HG02678 (cell line): ENCODE results near the gene SMIM33.
"Not testable (repeated sequence)": the region's sequence is repeated elsewhere in the genome, so short reads cannot be mapped to it uniquely, and the experiment has no call there.

Source experiments
- ATAC-seq: cut with Tn5 transposase; IDR thresholded peaks from one replicate; pipeline ENCODE4 v1.9.1; 2021; ENCODE audit warnings: mild to moderate bottlenecking, moderate library complexity; ENCODE audit not compliant: unreplicated experiment

Gene SMIM33

GRCh38 chr5:139456776-139457175 lies 14.0 kb upstream of the SMIM33 start:
- no peak for ATAC-seq

DNA sequence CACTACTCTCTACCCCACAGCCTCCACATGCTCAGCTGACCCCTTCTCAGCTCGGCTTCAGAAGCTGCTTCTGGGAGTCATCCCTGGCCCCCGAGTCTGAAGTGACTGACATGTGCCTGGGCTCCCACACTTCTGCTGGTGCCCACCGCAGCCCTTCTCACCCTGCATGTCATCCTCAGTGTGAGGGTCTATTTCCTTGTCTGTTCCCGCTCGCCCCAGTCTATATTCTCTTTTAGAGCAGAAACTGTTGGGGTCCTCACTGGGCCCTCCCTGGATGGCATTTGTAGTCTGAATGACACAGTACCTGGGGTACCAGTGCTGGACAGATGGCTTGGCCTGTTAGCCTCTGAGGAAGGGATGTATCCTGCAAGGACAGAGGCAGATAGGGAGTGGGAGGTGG lies 13.6 kb upstream of the SMIM33 start:
- ATAC-seq = no peak

DNA sequence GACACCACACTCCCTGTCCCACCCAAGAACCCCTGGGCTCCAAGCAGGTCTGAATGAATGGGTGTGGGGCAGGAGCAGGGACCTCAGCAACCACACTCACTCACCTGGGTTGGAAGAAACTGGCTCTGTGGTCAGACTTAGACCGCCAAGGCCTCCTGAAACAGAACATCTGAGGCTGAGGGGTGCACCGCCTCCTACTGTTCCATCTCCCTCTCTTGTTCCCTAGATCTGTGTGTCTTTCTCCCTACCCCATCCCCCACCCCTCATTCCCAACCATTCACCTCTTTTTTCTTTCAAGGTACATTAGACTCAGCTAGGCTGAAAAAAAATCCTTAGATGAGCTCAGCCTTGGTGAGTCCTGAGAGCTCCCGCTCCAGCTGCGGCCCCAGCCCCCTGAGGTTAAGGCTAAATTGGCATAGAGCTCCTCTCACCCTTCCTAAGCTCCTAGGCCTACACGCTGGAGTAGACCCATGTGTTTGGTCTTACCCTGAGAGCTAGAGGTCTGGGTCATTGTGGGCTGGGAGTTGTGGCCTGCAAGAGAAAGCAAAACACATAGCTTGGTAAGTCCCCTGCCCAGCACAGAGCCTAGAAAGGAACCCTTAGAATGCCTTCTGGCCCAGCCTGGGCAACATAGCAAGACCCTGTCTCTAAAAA lies 13.0 kb upstream of the SMIM33 start:
- ATAC-seq = peak; percentile 32

DNA sequence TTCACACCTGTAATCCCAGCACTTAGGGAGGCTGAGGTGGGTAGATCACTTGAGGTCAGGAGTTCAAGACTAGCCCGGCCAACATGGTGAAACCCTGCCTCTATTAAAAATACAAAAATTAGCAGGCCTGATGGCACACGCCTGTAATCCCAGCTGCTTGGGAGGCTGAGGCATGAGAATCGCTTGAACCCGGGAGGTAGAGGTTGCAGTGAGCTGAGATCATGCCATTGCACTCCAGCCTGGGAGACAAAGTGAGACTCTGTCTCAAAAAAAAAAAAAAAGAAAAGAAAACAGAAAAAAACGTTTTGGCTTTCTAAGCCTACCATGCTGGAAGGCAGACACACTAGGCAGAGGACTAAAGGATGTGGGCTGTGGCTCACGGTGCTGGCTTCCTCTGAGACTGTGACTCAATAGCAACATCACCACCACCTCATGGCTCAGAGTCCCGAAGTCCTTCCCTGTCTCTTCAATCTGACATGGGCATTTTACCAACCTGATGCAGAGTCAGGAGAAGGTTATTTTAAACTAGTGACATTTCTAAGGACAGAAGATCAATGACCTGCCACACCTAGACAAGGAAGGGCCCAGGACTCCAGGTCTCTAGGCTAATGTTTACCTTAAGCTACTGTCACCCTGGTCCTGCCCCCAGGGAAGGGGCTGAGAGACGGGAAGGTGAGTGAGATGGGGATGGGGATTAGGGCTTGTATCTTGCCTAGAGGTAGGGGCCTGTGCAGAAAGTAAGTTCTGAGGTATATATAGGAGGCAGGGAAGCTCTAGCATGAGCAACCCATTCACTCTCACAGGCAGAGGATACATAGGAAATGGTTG lies 12.0 kb upstream of the SMIM33 start:
- peak; percentile 53 for ATAC-seq

- peak; percentile 22 for ATAC-seq
Observed at GRCh38 chr5:139459451-139459934, 11.3 kb upstream of the SMIM33 start.

DNA sequence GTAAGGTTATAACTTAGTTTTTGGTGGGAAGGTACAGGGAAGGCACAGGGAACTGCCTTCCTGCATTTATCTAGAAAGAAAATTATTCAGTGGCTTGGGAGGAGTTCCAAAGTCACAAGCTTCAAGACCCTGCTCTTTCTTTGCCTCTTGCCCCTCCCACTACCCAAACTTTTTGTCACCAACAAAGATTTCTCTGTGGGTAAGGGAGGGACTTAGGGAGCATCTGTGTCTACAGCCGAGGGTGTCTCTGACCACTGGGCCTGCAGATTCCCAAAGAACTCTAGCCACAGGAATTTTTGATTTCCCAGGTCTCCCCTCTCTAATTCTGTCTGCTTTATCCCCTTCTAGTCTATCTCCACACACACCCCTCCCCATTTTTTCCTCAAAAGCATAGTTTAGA lies 10.3 kb upstream of the SMIM33 start:
- no peak for ATAC-seq

GRCh38 chr5:139461176-139461575 lies 9.6 kb upstream of the SMIM33 start:
- no peak for ATAC-seq

- no peak for ATAC-seq
Observed at GRCh38 chr5:139461698-139462097, 9.1 kb upstream of the SMIM33 start.

DNA sequence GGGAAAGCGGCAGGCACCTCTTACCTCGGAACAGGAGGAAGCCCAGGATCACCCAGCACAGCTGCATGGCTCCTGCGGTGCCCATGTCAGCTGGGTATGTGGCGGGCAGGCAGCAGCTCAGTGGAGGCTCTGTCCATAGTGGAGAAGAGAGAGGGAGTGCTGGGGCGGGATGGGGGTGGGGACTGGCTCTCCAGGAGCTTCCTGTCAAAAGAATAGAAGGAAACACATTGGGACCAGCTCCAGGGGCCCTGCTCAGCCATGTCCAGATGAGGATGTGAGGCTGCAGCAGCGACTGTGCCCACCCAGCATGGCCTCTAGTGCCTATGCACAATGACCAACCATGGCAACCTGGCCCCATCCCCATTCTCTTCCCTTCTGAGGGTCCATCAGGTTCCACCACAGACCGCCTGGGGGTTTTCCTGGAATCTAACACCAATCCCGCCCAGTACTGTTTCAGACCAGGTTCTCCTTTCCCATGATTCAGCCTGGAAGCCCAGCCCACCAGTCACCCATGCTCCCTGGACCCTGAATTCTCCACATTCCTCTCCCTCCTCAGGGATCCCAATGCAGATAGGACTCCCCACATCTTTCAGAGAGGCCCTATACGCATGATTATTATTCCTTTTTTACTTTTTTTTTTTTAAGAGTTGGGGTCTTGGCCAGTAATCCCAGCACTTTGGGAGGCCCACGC lies 8.1 kb upstream of the SMIM33 start, which contains the start of gene ECSCR:
Gene ECSCR, minus strand, starts transcription at position 158 of the 691 bp plus-strand sequence. Its CDS starts 73 bp downstream, at position 85.
- no peak for ATAC-seq

- ATAC-seq = no peak
Observed at GRCh38 chr5:139468421-139468931, 2.3 kb upstream of the SMIM33 start.

DNA sequence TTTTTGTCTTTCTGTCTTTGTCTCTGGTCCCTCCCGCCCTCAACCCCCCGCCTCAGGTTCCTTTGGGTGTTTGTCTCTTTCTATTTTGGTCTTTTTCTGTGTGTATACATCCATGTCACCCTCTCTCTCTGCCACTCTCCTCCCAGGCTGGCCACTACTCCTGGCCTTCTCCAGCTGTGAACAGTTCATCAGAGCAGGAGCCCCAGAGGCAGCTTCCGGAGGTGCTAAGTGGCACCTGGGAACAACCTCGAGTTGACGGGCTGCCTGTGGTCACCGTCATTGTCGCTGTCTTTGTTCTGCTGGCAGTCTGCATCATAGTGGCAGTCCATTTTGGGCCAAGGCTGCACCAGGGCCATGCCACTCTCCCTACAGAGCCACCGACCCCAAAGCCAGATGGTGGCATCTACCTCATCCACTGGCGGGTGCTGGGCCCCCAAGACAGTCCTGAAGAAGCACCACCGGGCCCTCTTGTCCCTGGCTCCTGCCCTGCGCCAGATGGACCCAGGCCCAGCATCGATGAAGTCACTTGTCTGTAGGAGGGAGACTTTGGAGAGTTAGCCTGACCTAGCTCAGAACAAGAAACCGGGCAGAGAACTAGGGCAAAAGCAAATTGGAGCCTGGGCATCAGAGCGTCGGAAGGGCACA lies 1.7 kb downstream of the SMIM33 start:
- ATAC-seq = no peak

DNA sequence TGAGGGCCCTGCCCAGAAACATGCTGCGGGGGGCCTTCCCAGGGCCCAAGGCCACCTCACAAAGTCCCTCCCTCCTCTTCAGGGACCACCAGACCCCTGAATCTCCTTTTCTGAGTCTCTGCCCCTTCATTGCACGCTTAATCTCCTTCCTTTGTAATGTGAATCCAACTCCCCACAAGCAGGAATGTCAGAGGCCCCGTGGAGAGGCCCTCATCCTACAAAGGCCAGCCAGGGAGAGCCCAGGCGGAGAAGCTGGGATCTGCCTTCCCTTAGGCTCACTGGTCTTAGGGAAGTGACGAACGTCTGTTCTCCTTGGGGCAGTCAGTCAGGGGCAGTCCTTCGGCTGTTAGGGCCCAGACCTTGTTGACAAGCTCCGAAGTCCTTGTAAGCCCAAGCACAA lies 2.3 kb downstream of the SMIM33 start:
- ATAC-seq = no peak

DNA sequence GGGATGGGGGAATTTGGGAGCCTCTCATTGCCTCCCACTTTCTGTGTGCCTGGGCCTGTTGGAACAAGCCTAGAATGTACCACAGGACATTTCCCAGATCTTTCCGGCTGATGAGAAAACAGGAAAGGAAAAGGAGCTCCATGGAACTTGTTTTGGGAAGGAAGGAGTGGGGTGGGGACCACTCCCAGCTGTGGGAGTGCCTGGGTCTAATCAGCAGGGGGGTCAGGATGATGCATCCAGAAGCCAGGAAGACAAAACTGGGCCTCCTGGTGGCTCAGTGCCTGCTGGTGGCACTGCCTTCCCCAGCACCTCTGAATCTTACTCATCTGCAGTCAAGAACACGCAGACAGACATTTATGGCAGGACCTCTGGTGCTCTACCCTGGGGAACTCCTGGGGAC lies 2.8 kb downstream of the SMIM33 start:
- no peak for ATAC-seq

GRCh38 chr5:139474890-139475791 lies 4.3 kb downstream of the SMIM33 start:
- no peak for ATAC-seq

GRCh38 chr5:139475865-139476617 lies 5.2 kb downstream of the SMIM33 start:
- no peak for ATAC-seq

DNA sequence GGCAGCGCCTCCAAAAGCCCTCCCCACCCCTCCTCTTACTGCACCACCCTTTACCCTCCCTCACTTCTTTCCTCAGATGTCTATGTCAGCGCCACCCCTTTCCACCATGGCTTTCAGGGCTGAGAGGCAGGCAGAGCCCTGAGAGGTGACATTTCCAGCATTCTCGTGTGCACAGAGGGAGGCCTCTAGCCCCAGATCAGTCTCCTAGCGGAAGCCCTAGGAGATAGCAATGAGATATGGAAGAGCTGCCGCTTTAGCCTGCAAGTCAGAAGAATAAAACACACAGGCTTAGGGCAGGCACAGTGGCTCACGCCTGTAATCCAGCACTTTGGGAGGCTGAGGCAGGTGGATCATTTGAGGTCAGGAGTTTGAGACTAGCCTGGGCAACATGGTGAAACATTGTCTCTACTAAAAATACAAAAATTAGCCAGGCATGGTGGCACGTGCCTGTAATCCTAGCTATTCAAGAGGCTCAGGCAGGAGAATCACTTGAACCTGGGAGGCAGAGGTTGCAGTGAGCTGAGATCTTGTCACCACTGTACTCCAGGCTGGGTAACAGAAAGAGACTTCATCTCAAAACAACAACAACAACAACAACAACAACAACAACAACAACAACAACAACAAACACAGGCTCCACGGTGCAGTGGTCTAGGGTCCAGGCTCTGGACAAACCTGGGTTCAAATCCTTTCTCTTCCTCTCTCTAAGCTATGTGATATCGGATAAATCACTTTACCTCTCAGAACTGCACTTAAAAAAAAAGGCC lies 8.0 kb downstream of the SMIM33 start:
- not testable (repeated sequence) for ATAC-seq

DNA sequence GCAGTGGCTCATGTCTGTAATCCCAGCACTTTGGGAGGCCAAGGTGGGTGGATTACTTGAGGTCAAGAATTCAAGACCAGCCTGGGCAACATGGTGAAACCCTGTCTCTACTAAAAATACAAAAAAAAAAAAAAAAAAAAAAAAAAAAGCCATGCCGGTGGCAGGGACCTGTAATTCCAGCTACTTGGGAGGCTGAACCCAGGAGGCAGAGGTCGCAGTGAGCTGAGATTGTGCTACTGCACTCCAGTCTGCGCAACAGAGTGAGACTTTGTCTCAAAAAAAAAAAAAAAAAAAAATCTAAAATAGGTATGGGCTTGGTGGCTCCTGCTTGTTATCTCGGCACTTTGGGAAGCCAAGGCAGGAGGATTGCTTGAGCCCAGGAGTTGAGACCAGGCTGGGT lies 8.9 kb downstream of the SMIM33 start:
- ATAC-seq = not testable (repeated sequence)

DNA sequence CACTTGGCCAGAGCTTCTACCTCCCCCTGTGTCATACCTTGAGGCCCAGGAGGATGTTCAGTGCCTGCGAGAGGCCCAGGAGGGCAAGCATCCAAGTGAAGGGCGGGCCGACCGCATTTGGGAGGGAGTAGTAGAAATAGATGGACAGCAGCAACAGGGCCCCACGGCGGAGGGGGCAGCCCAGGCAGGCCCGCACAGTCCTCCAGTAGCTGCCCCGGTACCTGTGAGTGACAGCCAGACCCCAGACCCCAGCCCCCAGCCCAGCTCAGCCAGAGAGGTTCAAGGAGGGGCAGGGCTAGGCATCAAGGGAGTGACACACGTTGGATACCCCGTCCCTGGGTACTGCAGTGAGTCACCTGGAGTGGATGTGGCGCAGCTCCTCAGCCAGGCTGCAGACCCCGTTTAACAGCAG lies 10.3 kb downstream of the SMIM33 start:
- ATAC-seq = no peak
